ENCODE data around the gene CSTB. TPM values are rescaled to one million over a fixed set of nuclear protein-coding genes. Genes with fewer than 3 reads are reported as not detected.

The CSTB gene
- total RNA-seq, 1 donor from 2014 or later, result 45.4 TPM

- Mint-ChIP-seq H3K4me3 (no peak overlapping the region), H3K9me3 (no peaks in the 10 kb centered on the region), H3K36me3 (peaks cover 3% of the 10 kb centered on the region), H3K27me3 (no peaks in the 10 kb centered on the region), H3K27ac (no peak overlapping the region), H3K4me1 (ENCODE audit: unreplicated experiment) (no peaks in the 10 kb centered on the region)
- no peak for DNase-seq (ENCODE audit: extremely low spot score, unreplicated experiment)
- no peak for TF ChIP-seq CTCF (conservative IDR thresholded peaks at IDR 0.05)
Observed at GRCh38 chr21:43758811-43759210, 17.3 kb downstream of the CSTB start.

- Mint-ChIP-seq H3K36me3 (peaks cover 3% of the 10 kb centered on the region), H3K4me1 (ENCODE audit: unreplicated experiment) (no peaks in the 10 kb centered on the region), H3K27me3 (no peaks in the 10 kb centered on the region), H3K27ac (peak overlapping the region; percentile 9), H3K9me3 (no peaks in the 10 kb centered on the region), H3K4me3 (no peak overlapping the region)
- no peak for TF ChIP-seq CTCF (conservative IDR thresholded peaks at IDR 0.05)
- DNase-seq (ENCODE audit: extremely low spot score, unreplicated experiment), result no peak
Observed at GRCh38 chr21:43758111-43758641, 17.9 kb downstream of the CSTB start.

- H3K9me3 Mint-ChIP-seq, result no peaks in the 10 kb centered on the region
- no peak overlapping the region for H3K27ac Mint-ChIP-seq
- TF ChIP-seq CTCF (conservative IDR thresholded peaks at IDR 0.05), result no peak
- H3K36me3 Mint-ChIP-seq, result peaks cover 3% of the 10 kb centered on the region
- DNase-seq (ENCODE audit: extremely low spot score, unreplicated experiment), result no peak
- H3K4me3 Mint-ChIP-seq, result no peak overlapping the region
- H3K27me3 Mint-ChIP-seq, result no peaks in the 10 kb centered on the region
- H3K4me1 Mint-ChIP-seq (ENCODE audit: unreplicated experiment), result no peaks in the 10 kb centered on the region
Observed at GRCh38 chr21:43757601-43758000, 18.5 kb downstream of the CSTB start.

- H3K36me3 Mint-ChIP-seq, result peaks cover 3% of the 10 kb centered on the region
- no peak overlapping the region for H3K4me3 Mint-ChIP-seq
- H3K4me1 Mint-ChIP-seq (ENCODE audit: unreplicated experiment), result no peaks in the 10 kb centered on the region
- no peaks in the 10 kb centered on the region for H3K27me3 Mint-ChIP-seq
- no peak overlapping the region for H3K27ac Mint-ChIP-seq
- no peak for TF ChIP-seq CTCF (conservative IDR thresholded peaks at IDR 0.05)
- DNase-seq (ENCODE audit: extremely low spot score, unreplicated experiment), result no peak
- no peaks in the 10 kb centered on the region for H3K9me3 Mint-ChIP-seq
Observed at GRCh38 chr21:43755820-43756594, 20.1 kb downstream of the CSTB start.

- no peak overlapping the region for H3K27ac Mint-ChIP-seq
Observed at GRCh38 chr21:43754948-43755781, 20.9 kb downstream of the CSTB start.

More at GRCh38 chr21:43754948-43755781, 20.9 kb downstream of the CSTB start:
- no peak for DNase-seq (ENCODE audit: extremely low spot score, unreplicated experiment)
- no peak for TF ChIP-seq CTCF (conservative IDR thresholded peaks at IDR 0.05)
- Mint-ChIP-seq H3K9me3 (no peaks in the 10 kb centered on the region), H3K27me3 (no peaks in the 10 kb centered on the region), H3K4me1 (ENCODE audit: unreplicated experiment) (no peaks in the 10 kb centered on the region), H3K36me3 (peaks cover 7% of the 10 kb centered on the region), H3K4me3 (no peak overlapping the region)
